NCI-H2227 (cell line): ENCODE data around the gene ANKRD2.

ENCODE experiments used
- DNase-seq: peaks from one replicate; lab custom pipeline; 2025; ENCODE audit not compliant: unreplicated experiment; lab: John Stamatoyannopoulos, UW

Gene ANKRD2

GRCh38 chr10:97596101-97597082 lies 23.8 kb downstream of the ANKRD2 start:
- DNase-seq = no peak

GRCh38 chr10:97597778-97598177 lies 25.2 kb downstream of the ANKRD2 start:
- no peak for DNase-seq

- no peak for DNase-seq
Observed at GRCh38 chr10:97598407-97599271, 26.1 kb downstream of the ANKRD2 start.

- no peak for DNase-seq
Observed at GRCh38 chr10:97599272-97599619, 26.7 kb downstream of the ANKRD2 start.

- no peak for DNase-seq
Observed at GRCh38 chr10:97600616-97601015, 28.0 kb downstream of the ANKRD2 start.

- no peak for DNase-seq
Observed at GRCh38 chr10:97601268-97602215, 29.0 kb downstream of the ANKRD2 start.

- DNase-seq = no peak
Observed at GRCh38 chr10:97607095-97607636, 34.6 kb downstream of the ANKRD2 start.

GRCh38 chr10:97608991-97609561 lies 36.5 kb downstream of the ANKRD2 start:
- DNase-seq = no peak

- DNase-seq = no peak
Observed at GRCh38 chr10:97611473-97611872, 38.9 kb downstream of the ANKRD2 start.

GRCh38 chr10:97612386-97612785 lies 39.8 kb downstream of the ANKRD2 start:
- peak; percentile 48 for DNase-seq

GRCh38 chr10:97618285-97618684 lies 45.7 kb downstream of the ANKRD2 start:
- DNase-seq = no peak

GRCh38 chr10:97618733-97619132 lies 46.2 kb downstream of the ANKRD2 start:
- DNase-seq = no peak

- no peak for DNase-seq
Observed at GRCh38 chr10:97623277-97623676, 50.7 kb downstream of the ANKRD2 start.

GRCh38 chr10:97627731-97628130 lies 55.2 kb downstream of the ANKRD2 start:
- no peak for DNase-seq

GRCh38 chr10:97628228-97628627 lies 55.6 kb downstream of the ANKRD2 start:
- DNase-seq = no peak

- DNase-seq = no peak
Observed at GRCh38 chr10:97629289-97629688, 56.7 kb downstream of the ANKRD2 start.

- no peak for DNase-seq
Observed at GRCh38 chr10:97631098-97631497, 58.5 kb downstream of the ANKRD2 start.

- peak; percentile 95 for DNase-seq
Observed at GRCh38 chr10:97632949-97633884, 60.6 kb downstream of the ANKRD2 start, which contains the start of gene MORN4. MORN4 (minus strand) TSS chr10:97633500; CDS start chr10:97619653, 13,847 bp downstream.
